Naive thymus-derived CD8-positive, alpha-beta T cell (primary cell): ENCODE data around the gene GOSR1. TPM values are rescaled to one million over a fixed set of nuclear protein-coding genes. Genes with fewer than 3 reads are reported as not detected.

ENCODE experiments used
- ATAC-seq, 2 donors: fragments of 150-1000 bp; cut with Tn5 transposase in 1 of 2; sonication (Bioruptor Pico), chemical (Tn5 transposase) in 1 of 2; 1 replicate in 1 of 2; 2 replicates in 1 of 2; pipeline ENCODE4 v1.10.0; 2021; ENCODE audit warnings: mild to moderate bottlenecking in 2 of 2, moderate library complexity in 2 of 2
- POLR2A ChIA-PET: fragments of 350-600 bp; sonication (Branson Sonifier 250); formaldehyde crosslinking; loops from one replicate; lab custom pipeline; 2021; ENCODE audit warnings: antibody characterized with exemption; lab: Charles Lee
- DNase-seq, 10 donors: peaks; one replicate each; pipeline versions ENCODE4 v3.0.0 to v3.0.0-alpha.2; 2020 to 2022
- H3K27ac Mint-ChIP-seq, 10 donors: one replicate each; pipeline ENCODE4 v1.8.0; 2020 to 2022; ENCODE audit warnings: mild to moderate bottlenecking in 10 of 10, mixed read lengths in 10 of 10, moderate library complexity in 4 of 10, inconsistent platforms in 1 of 10
- H3K27me3 Mint-ChIP-seq, 5 donors: one replicate each; pipeline ENCODE4 v1.8.0; 2021 to 2022; ENCODE audit warnings: mixed read lengths in 5 of 5
- H3K36me3 Mint-ChIP-seq, 3 donors: one replicate each; pipeline ENCODE4 v1.8.0; 2020 to 2022; ENCODE audit warnings: mixed read lengths in 3 of 3, mild to moderate bottlenecking in 2 of 3, inconsistent platforms in 1 of 3
- H3K4me1 Mint-ChIP-seq, 4 donors: one replicate each; pipeline ENCODE4 v1.8.0; 2021 to 2022; ENCODE audit warnings: mixed read lengths in 4 of 4
- H3K4me3 Mint-ChIP-seq, 10 donors: one replicate each; pipeline ENCODE4 v1.8.0; 2020 to 2022; ENCODE audit warnings: mild to moderate bottlenecking in 10 of 10, mixed read lengths in 10 of 10, moderate library complexity in 6 of 10, inconsistent platforms in 1 of 10
- H3K9me3 Mint-ChIP-seq, 9 donors: one replicate each; pipeline ENCODE4 v1.8.0; 2020 to 2022; ENCODE audit warnings: mixed read lengths in 9 of 9, mild to moderate bottlenecking in 3 of 9, inconsistent platforms in 1 of 9, moderate library complexity in 1 of 9
- polyA plus RNA-seq, 3 donors: library from polyadenylated mRNA; unstranded; fragments of 300-500 nt; fragmentation: Illumina TruSeq; gene quantifications; one replicate each; pipeline ENCODE4 v1.2.3, GENCODE V29; 2021
- total RNA-seq, 8 experiments: library from RNA in 2 of 8; stranded (reverse) in 2 of 8; gene quantifications; one replicate each; pipeline ENCODE4 v1.2.3 and lab custom pipeline; 2021 to 2026

The GOSR1 gene
- total and polyA plus RNA-seq, 5 experiments from 2014 or later = 48.0 to 74.0 (median 64.3) TPM

DNA sequence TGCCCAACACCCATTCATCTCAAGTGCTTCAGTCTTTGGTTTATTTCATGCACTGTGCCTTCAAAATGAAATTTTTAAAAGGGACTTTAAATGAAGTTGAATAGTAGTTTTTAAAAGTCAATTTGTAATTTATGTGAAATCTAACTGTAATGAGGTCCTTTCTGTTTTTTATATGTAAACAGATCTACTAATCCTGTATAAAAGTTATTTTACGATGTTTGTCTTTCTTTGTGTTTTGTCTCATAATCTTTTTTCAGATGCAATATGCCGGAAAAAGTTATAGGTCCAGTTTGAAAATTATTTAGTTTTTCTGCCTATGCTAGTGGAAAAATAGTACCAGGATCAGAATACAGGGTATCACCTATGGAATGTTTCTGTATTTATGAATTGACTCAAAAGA is 8.7 kb upstream of the GOSR1 start:
- Mint-ChIP-seq H3K27ac (peak overlapping the region in 1 of 10 donors; percentile 11), H3K4me1 (no peaks in the 10 kb centered on the region), H3K36me3 (peaks cover 0 to 25% (median 1%) of the 10 kb centered on the region in 3 donors), H3K27me3 (peaks cover 0 to 4% (median 2%) of the 10 kb centered on the region in 5 donors), H3K9me3 (no peaks in the 10 kb centered on the region), H3K4me3 (no peak overlapping the region)
- no peak for ATAC-seq
- POLR2A ChIA-PET = no interaction called here
- DNase-seq = no peak

DNA sequence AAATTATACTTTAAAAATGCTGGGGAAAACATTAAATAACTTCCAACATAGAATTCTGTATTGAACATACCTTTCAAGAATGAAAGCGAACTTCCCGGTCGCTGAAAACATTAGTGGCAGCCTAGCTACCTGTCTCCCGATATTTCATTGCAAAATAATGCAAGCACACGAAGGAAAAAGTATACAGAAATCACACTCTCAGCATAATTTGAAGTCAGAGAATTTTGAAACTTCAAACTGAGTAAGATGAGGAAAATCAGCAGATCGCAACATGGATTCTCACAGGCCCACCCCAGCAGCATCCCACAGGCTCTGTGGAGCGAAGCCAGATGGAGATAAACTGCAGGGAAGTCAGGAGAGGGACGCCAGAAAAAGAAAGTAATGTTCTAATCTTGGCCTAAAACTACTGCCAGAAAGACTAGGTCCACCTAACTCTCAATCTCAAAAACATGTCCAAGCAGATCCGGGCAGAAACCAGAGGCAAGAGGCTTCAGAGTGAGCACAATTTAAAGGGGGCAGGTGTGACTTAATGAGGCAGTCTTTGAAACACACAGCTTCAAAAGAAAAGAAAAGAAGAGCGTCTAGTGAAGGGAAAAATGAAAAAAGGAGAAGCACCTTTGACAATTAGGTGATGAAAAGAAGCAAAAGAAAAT is 4.8 kb upstream of the GOSR1 start:
- no peak for DNase-seq
- POLR2A ChIA-PET = interaction anchor here (0.6 to 0.8 kb wide), 3 partner anchors 82 to 768 kb away, joined by 3 to 6 read pairs (median 3); no protein-coding TSS in a partner anchor
- H3K27ac Mint-ChIP-seq = no peak overlapping the region
- peaks cover 0 to 2% (median 2%) of the 10 kb centered on the region in 3 donors for H3K36me3 Mint-ChIP-seq
- H3K27me3 Mint-ChIP-seq = peaks cover 0 to 5% (median 2%) of the 10 kb centered on the region in 5 donors
- no peak overlapping the region for H3K4me3 Mint-ChIP-seq
- H3K9me3 Mint-ChIP-seq = no peaks in the 10 kb centered on the region
- peaks cover 9 to 19% (median 16%) of the 10 kb centered on the region in 4 donors for H3K4me1 Mint-ChIP-seq
- ATAC-seq = no peak

DNA sequence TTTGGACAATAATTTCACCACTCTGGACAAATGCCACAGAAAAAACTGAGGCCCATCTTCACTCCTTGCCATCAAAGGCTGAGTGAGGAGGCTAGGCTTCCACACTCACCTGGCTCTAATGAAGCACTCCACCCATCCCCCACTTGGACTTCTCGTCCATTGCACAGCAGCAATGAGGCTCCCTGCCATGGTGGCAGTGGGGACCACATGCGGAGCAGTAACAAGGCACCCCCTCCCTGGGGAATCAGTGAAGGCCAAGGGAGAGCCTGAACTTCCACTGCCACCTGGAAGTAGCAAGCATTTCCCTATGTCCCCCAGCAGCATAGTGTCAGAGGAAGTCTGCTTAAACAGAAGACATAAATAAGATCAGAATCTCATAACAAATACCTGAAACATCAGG is 2.0 kb upstream of the GOSR1 start:
- DNase-seq = no peak
- Mint-ChIP-seq H3K4me1 (peaks cover 16 to 41% (median 35%) of the 10 kb centered on the region in 4 donors), H3K4me3 (peak overlapping the region in 2 of 10 donors; percentile 8 to 96), H3K27me3 (peaks cover 0 to 5% (median 2%) of the 10 kb centered on the region in 5 donors), H3K36me3 (peaks cover 0 to 14% (median 2%) of the 10 kb centered on the region in 3 donors), H3K9me3 (no peaks in the 10 kb centered on the region), H3K27ac (no peak overlapping the region)
- ATAC-seq = no peak
- POLR2A ChIA-PET = no interaction called here

DNA sequence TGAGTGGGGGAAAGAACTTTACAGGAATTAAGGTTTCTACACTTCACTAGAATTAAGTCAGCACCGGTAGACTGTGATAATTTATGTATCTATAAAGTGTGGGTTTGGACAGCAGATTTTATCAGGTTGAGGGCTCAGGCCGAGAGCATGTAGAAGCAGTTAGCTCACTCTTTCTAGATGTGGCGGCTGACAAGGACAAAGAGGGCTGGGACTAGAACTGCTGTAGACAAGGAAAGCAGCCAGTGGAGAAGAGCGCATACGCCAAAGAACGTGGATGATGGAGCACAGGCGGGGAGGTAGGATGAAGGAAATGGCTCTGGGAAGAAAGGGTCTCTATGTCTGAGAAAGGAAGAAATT is 504 bp upstream of the GOSR1 start:
- ATAC-seq = peak; percentile 1 to 24
- peak overlapping the region; percentile 98 to 100 (median 100) for H3K27ac Mint-ChIP-seq
- POLR2A ChIA-PET = interaction anchor here (0.9 to 1.1 kb wide), 3 partner anchors 184 to 347 kb away, joined by 3 to 4 read pairs (median 3); partner anchors contain the start of gene CRLF3

DNA sequence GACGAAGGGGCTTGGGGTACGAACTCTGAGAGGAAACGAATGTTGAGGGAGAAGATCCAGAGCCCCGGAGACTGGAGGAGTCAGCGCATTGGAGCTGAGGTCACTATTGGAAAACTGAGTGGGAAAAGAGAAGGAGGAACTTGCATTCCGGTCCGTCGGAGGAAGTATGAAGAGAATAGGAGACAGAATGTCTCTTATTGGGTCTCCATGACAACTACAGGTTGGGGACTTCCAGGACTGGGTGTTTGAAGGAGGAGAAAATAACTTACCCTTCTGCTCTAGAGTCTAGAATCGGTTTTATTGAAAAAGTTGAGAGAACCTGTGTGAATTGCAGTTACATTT is 537 bp downstream of the GOSR1 start:
- ATAC-seq (peak; percentile 58 to 81), DNase-seq (peak in 7 of 10 donors; percentile 15 to 57 (median 37))
- H3K9me3 Mint-ChIP-seq = no peaks in the 10 kb centered on the region
- peaks cover 0 to 40% (median 3%) of the 10 kb centered on the region in 3 donors for H3K36me3 Mint-ChIP-seq
- H3K27me3 Mint-ChIP-seq = peaks cover 0 to 5% (median 2%) of the 10 kb centered on the region in 5 donors
- POLR2A ChIA-PET = interaction anchor here (0.5 to 0.9 kb wide), 2 partner anchors 43 to 331 kb away, joined by 3 to 4 read pairs; no protein-coding TSS in a partner anchor
- peaks cover 16 to 45% (median 42%) of the 10 kb centered on the region in 4 donors for H3K4me1 Mint-ChIP-seq
- peak overlapping the region; percentile 96 to 99 (median 98) for H3K4me3 Mint-ChIP-seq
- peak overlapping the region; percentile 98 to 100 (median 100) for H3K27ac Mint-ChIP-seq

More for the DNA sequence above, 504 bp upstream of the GOSR1 start:
- Mint-ChIP-seq H3K4me1 (peaks cover 16 to 42% (median 40%) of the 10 kb centered on the region in 4 donors), H3K27me3 (peaks cover 0 to 5% (median 2%) of the 10 kb centered on the region in 5 donors), H3K9me3 (no peaks in the 10 kb centered on the region), H3K36me3 (peaks cover 0 to 29% (median 2%) of the 10 kb centered on the region in 3 donors), H3K4me3 (peak overlapping the region; percentile 96 to 99 (median 98))
- peak in 3 of 10 donors; percentile 1 to 3 (median 2) for DNase-seq

DNA sequence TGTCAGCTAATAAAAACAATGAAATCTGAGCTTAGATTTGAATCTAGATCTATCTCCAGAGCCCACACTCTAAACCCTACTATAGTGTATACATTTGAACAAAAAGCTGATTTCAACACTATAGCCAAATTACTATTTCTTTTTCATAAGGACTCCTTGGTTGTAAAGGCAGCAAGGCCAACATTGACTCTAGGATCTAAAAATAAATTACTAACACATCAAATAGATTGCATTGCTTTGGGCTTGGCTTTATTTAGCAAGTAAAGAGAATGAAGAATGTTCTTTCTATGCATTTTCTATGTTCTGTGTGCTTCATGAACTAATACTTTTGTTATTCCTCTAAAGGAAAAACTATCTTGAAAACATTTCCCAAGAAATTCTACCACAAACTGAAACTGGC is 5.3 kb downstream of the GOSR1 start:
- H3K27me3 Mint-ChIP-seq = no peaks in the 10 kb centered on the region
- POLR2A ChIA-PET = no interaction called here
- no peak overlapping the region for H3K27ac Mint-ChIP-seq
- ATAC-seq = no peak
- no peak for DNase-seq
- H3K4me3 Mint-ChIP-seq = no peak overlapping the region
- no peaks in the 10 kb centered on the region for H3K9me3 Mint-ChIP-seq
- peaks cover 7 to 35% (median 26%) of the 10 kb centered on the region in 4 donors for H3K4me1 Mint-ChIP-seq
- H3K36me3 Mint-ChIP-seq = peaks cover 4 to 81% (median 22%) of the 10 kb centered on the region in 3 donors

DNA sequence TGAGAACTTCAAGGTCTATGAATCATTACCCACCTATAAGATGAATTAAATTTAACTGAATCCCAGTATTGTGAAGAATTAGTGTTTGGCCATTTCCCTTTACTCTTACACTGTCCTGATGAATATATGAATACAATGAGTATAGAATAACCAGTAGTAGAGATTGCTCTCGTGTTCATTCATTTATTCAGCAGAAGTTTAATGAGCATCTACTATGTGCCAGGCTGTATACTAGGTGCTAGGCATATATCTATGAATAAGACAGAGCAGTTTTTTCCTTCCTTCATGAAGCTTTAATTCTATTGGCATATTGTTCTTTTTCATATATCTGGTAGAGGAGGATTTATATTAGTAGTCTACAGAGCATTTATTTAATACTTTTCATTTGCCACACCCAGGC is 6.0 kb downstream of the GOSR1 start:
- peaks cover 2 to 29% (median 20%) of the 10 kb centered on the region in 4 donors for H3K4me1 Mint-ChIP-seq

DNA sequence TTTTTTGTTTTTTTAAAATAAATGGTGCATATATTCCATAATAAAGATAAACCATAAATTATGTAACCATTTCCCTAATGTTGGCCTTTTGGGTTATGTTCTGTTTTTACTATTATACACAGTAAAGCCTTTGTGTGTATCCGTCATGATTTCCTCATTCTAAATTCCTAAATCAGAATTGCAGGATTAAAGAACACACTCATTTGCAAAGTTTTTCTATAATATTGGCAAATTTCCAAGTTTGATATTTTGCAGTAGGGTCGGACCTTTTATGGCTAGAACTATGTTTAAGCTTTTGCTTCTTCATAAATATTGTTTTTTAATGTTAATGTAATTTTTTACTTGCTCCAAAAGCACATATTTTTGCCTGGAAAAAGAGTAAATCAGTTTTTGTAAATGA is 16.6 kb downstream of the GOSR1 start:
- no peak for DNase-seq
- Mint-ChIP-seq H3K27me3 (no peaks in the 10 kb centered on the region), H3K36me3 (peaks cover 12 to 93% (median 35%) of the 10 kb centered on the region in 3 donors), H3K4me1 (peaks cover 1 to 17% (median 11%) of the 10 kb centered on the region in 4 donors), H3K4me3 (no peak overlapping the region), H3K9me3 (no peaks in the 10 kb centered on the region), H3K27ac (no peak overlapping the region)
- POLR2A ChIA-PET = no interaction called here
- ATAC-seq = no peak

More for the DNA sequence above, 6.0 kb downstream of the GOSR1 start:
- DNase-seq (no peak), ATAC-seq (no peak)
- Mint-ChIP-seq H3K27me3 (no peaks in the 10 kb centered on the region), H3K36me3 (peaks cover 4 to 82% (median 24%) of the 10 kb centered on the region in 3 donors), H3K9me3 (no peaks in the 10 kb centered on the region), H3K4me3 (no peak overlapping the region), H3K27ac (no peak overlapping the region)
- POLR2A ChIA-PET = no interaction called here

DNA sequence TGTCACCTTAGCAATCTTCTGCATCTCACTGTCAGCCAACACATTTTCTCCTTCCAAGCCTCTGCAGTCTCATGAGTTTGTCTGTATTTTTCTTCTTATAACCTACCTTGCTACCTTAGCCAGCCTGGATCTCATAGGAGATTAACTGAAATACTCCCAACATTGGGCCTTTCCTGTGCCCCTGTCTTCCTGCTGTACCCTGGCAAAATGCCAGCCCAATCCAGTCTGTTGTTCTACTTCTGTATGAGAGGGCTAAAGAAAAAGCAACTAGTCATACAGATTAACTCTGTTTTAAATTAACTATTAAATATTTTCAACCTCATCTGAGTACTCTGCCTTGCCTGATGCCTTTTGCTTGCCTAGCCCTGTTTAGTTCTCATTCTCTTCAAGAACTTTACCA is 18.4 kb downstream of the GOSR1 start:
- H3K4me3 Mint-ChIP-seq = no peak overlapping the region
- peak overlapping the region in 4 of 10 donors; percentile 3 to 51 (median 27) for H3K27ac Mint-ChIP-seq
- POLR2A ChIA-PET = no interaction called here
- DNase-seq = no peak
- ATAC-seq = no peak
- no peaks in the 10 kb centered on the region for H3K9me3 Mint-ChIP-seq
- H3K4me1 Mint-ChIP-seq = peaks cover 13 to 27% (median 18%) of the 10 kb centered on the region in 4 donors
- H3K27me3 Mint-ChIP-seq = no peaks in the 10 kb centered on the region
- peaks cover 12 to 93% (median 41%) of the 10 kb centered on the region in 3 donors for H3K36me3 Mint-ChIP-seq

DNA sequence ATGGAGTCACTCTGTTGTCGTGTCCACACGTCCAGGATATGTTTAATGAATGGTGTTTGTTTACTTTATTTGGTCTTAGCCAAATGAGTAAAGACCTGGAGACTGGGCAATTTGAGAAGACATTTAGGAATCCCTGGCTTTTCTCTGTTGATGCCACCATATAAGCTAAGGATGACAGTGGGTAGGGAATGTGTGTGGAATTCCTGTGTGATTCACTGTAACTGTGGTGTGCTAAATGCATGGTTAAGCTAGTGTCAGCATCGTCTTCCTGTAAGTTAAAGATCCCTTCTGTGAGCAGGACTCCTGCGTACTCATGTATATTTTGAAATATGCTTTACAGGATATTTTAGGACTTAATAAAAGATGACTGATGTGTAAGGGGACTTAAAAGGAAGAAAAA is 26.4 kb downstream of the GOSR1 start:
- Mint-ChIP-seq H3K4me3 (no peak overlapping the region), H3K36me3 (peaks cover 0 to 84% (median 32%) of the 10 kb centered on the region in 3 donors), H3K9me3 (no peaks in the 10 kb centered on the region), H3K4me1 (peaks cover 18 to 31% (median 24%) of the 10 kb centered on the region in 4 donors), H3K27me3 (no peaks in the 10 kb centered on the region), H3K27ac (no peak overlapping the region)
- POLR2A ChIA-PET = interaction anchor here (0.7 kb wide), 1 partner anchor 1008 kb away, joined by 4 read pairs; no protein-coding TSS in a partner anchor
- ATAC-seq = no peak
- no peak for DNase-seq

DNA sequence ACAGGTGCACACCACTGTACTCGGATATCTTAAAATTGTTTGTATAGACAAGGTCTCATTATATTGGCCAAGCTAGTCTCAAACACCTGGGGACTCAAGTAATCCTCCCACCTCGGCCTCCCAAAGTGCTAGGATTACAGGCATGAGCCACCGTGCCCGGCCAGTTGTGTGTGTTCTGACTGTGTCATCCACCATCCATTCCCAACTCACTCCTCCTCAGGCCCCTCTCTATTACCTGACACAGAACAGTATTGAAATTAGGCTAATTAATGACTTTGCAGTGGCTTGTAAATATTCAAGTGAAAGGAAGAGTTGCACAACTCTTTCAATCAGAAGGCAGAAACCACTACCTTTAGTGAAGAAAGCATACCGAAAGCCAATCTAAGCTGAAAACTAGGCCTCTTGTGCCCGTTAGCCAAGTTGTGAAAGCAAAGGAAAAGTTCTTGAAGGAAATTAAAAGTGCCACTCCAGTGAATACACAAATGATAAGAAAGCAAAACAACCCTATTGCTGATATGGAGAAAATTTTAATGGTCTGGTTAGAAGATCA is 28.7 kb downstream of the GOSR1 start:
- ATAC-seq = no peak

DNA sequence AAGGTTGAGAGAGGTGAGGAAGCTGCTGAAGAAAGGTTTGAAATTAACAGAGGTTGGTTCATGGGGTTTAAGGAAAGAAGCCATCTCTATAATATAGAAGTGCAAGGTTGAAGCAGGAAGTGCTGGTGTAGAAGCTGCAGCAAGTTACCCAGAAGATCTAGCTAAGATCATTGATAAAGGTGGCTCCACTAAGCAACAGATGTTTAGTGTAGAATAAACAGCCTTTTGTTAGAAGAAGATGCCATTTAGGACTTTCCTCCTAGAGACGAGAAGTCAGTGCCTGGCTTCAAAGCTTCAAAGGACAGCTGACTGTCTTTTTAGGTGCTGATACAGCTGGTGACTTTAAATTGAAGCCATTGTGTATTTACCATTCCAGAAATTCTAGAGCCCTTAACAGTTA is 29.3 kb downstream of the GOSR1 start:
- ATAC-seq (no peak), DNase-seq (no peak)
- H3K27me3 Mint-ChIP-seq = no peaks in the 10 kb centered on the region
- H3K36me3 Mint-ChIP-seq = peaks cover 0 to 58% (median 19%) of the 10 kb centered on the region in 3 donors
- POLR2A ChIA-PET = no interaction called here
- peak overlapping the region in 7 of 10 donors; percentile 11 to 75 (median 51) for H3K27ac Mint-ChIP-seq
- H3K4me3 Mint-ChIP-seq = no peak overlapping the region
- H3K4me1 Mint-ChIP-seq = peaks cover 13 to 15% (median 14%) of the 10 kb centered on the region in 4 donors
- no peaks in the 10 kb centered on the region for H3K9me3 Mint-ChIP-seq

More for the DNA sequence above, 28.7 kb downstream of the GOSR1 start:
- POLR2A ChIA-PET = interaction anchor here (0.6 kb wide), 1 partner anchor 1224 kb away, joined by 3 read pairs; no protein-coding TSS in a partner anchor
- Mint-ChIP-seq H3K4me1 (peaks cover 13 to 17% (median 14%) of the 10 kb centered on the region in 4 donors), H3K27me3 (no peaks in the 10 kb centered on the region), H3K4me3 (no peak overlapping the region), H3K36me3 (peaks cover 0 to 63% (median 22%) of the 10 kb centered on the region in 3 donors), H3K27ac (peak overlapping the region in 6 of 10 donors; percentile 49 to 75 (median 52)), H3K9me3 (no peaks in the 10 kb centered on the region)
- no peak for DNase-seq

DNA sequence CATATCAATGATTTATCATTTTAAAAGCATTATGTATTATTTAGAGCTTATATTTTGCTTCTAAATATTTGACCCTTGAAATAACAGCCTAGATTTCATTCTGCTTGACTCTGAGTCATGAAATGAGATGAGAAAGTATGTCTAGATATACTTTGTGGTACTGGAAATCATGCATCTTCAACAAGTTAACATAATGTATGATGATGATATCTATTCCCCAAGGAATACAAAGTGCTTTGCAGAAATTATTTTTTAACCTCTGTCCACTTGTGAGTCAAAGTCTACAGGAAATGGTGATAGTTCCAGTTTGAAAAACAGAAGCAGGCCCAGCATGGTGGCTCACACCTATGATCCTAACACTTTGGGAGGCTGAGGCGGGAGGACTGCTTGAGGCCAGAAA is 36.1 kb downstream of the GOSR1 start:
- peak overlapping the region in 1 of 10 donors; percentile 3 for H3K27ac Mint-ChIP-seq
- H3K27me3 Mint-ChIP-seq = no peaks in the 10 kb centered on the region
- H3K4me1 Mint-ChIP-seq = peaks cover 4 to 15% (median 8%) of the 10 kb centered on the region in 4 donors
- peaks cover 0 to 56% (median 7%) of the 10 kb centered on the region in 3 donors for H3K36me3 Mint-ChIP-seq
- no peak for ATAC-seq
- H3K9me3 Mint-ChIP-seq = no peaks in the 10 kb centered on the region
- no peak overlapping the region for H3K4me3 Mint-ChIP-seq
- no peak for DNase-seq
- POLR2A ChIA-PET = no interaction called here
